ENCODE measurements around the gene EXOC7. TPM values are rescaled to one million over a fixed set of nuclear protein-coding genes. Genes with fewer than 3 reads are reported as not detected.

EXOC7 gene
- total RNA-seq, 2 experiments from 2014 or later: 122 to 173 TPM

GRCh38 chr17:76150712-76151622 lies 47.4 kb upstream of the EXOC7 start:
- TF ChIP-seq EZH2phosphoT487 (IDR thresholded peaks at IDR 0.05; ENCODE audit: borderline replicate concordance, low read depth, low read length): no peak
- TF ChIP-seq CTCF (conservative IDR thresholded peaks at IDR 0.05; ENCODE audit: low read length): no peak
- no peaks in the 10 kb centered on the region for H4K20me1 ChIP-seq (ENCODE audit: insufficient read depth, low read length)
- H3K79me2 ChIP-seq (ENCODE audit: insufficient read depth, low read depth, low read length): no peaks in the 10 kb centered on the region
- no peak overlapping the region for H3K27ac ChIP-seq (ENCODE audit: low read depth, low read length, poor library complexity, severe bottlenecking)
- ChIA-PET CTCF (ENCODE audit: unreplicated experiment) (interaction anchor here (0.5 to 1.2 kb wide), 3 partner anchors 30 to 530 kb away, joined by 3 to 7 read pairs (median 3); no protein-coding TSS in a partner anchor), POLR2A (interaction anchor here (0.6 to 1.3 kb wide), 3 partner anchors 8 to 382 kb away, joined by 3 to 8 read pairs (median 4); no protein-coding TSS in a partner anchor)
- peak overlapping the region; percentile 6; the same call in 1 of the 2 replicates for H2AFZ ChIP-seq (ENCODE audit: low read length)
- peaks cover 28% of the 10 kb centered on the region for H3K4me1 ChIP-seq (ENCODE audit: insufficient read depth, low read length, poor library complexity, severe bottlenecking)
- intact Hi-C loops (cut with micrococcal nuclease; ENCODE audit: unreplicated experiment): no loop called here
- no peak overlapping the region for H3K4me2 ChIP-seq (ENCODE audit: low read length)
- H3K9me3 ChIP-seq (ENCODE audit: low read length): no peaks in the 10 kb centered on the region
- no peak for DNase-seq (ENCODE audit: low spot score)
- H3K36me3 ChIP-seq (ENCODE audit: insufficient read depth, low read length): no peaks in the 10 kb centered on the region
- no TSS peak for BruUV-seq (replicated peaks)
- no peaks in the 10 kb centered on the region for H3K9me2 ChIP-seq (ENCODE audit: insufficient read depth, low read length)
- no peak overlapping the region for H3K4me3 ChIP-seq (ENCODE audit: low read depth, low read length, poor library complexity, severe bottlenecking)

- intact Hi-C loops (cut with micrococcal nuclease; ENCODE audit: unreplicated experiment): no loop called here
- DNase-seq (ENCODE audit: low spot score): no peak
- H3K9me3 ChIP-seq (ENCODE audit: low read length): no peaks in the 10 kb centered on the region
- peaks cover 46% of the 10 kb centered on the region for H3K4me1 ChIP-seq (ENCODE audit: insufficient read depth, low read length, poor library complexity, severe bottlenecking)
- H3K4me3 ChIP-seq (ENCODE audit: low read depth, low read length, poor library complexity, severe bottlenecking): no peak overlapping the region
- BruUV-seq (replicated peaks): no TSS peak
- no peaks in the 10 kb centered on the region for H3K36me3 ChIP-seq (ENCODE audit: insufficient read depth, low read length)
- ChIA-PET CTCF (ENCODE audit: unreplicated experiment) (interaction anchor here (0.6 kb wide), 1 partner anchor 19 kb away, joined by 3 read pairs; no protein-coding TSS in a partner anchor), POLR2A (interaction anchor here (1.3 kb wide), 1 partner anchor 45 kb away, joined by 3 read pairs; the partner anchor contains the start of gene EXOC7)
- H3K27ac ChIP-seq (ENCODE audit: low read depth, low read length, poor library complexity, severe bottlenecking): no peak overlapping the region
- H3K4me2 ChIP-seq (ENCODE audit: low read length): no peak overlapping the region
- H3K9me2 ChIP-seq (ENCODE audit: insufficient read depth, low read length): no peaks in the 10 kb centered on the region
- H2AFZ ChIP-seq (ENCODE audit: low read length): no peak overlapping the region
- H4K20me1 ChIP-seq (ENCODE audit: insufficient read depth, low read length): no peaks in the 10 kb centered on the region
- no peaks in the 10 kb centered on the region for H3K79me2 ChIP-seq (ENCODE audit: insufficient read depth, low read depth, low read length)
- no peak for TF ChIP-seq EZH2phosphoT487 (IDR thresholded peaks at IDR 0.05; ENCODE audit: borderline replicate concordance, low read depth, low read length)
Measured at GRCh38 chr17:76149214-76149613, 45.6 kb upstream of the EXOC7 start.

- no peak overlapping the region for H2AFZ ChIP-seq (ENCODE audit: low read length)
- H4K20me1 ChIP-seq (ENCODE audit: insufficient read depth, low read length): no peaks in the 10 kb centered on the region
- no peak for DNase-seq (ENCODE audit: low spot score)
- peaks cover 58% of the 10 kb centered on the region for H3K4me1 ChIP-seq (ENCODE audit: insufficient read depth, low read length, poor library complexity, severe bottlenecking)
- no peaks in the 10 kb centered on the region for H3K36me3 ChIP-seq (ENCODE audit: insufficient read depth, low read length)
- BruUV-seq (replicated peaks): no TSS peak
- H3K9me3 ChIP-seq (ENCODE audit: low read length): no peaks in the 10 kb centered on the region
- H3K9me2 ChIP-seq (ENCODE audit: insufficient read depth, low read length): no peaks in the 10 kb centered on the region
- POLR2A ChIA-PET: no interaction called here
- no peaks in the 10 kb centered on the region for H3K79me2 ChIP-seq (ENCODE audit: insufficient read depth, low read depth, low read length)
- no peak overlapping the region for H3K27ac ChIP-seq (ENCODE audit: low read depth, low read length, poor library complexity, severe bottlenecking)
- no peak for TF ChIP-seq EZH2phosphoT487 (IDR thresholded peaks at IDR 0.05; ENCODE audit: borderline replicate concordance, low read depth, low read length)
- no peak for TF ChIP-seq CTCF (conservative IDR thresholded peaks at IDR 0.05; ENCODE audit: low read length)
- no peak overlapping the region for H3K4me2 ChIP-seq (ENCODE audit: low read length)
- CTCF ChIA-PET (ENCODE audit: unreplicated experiment): no interaction called here
- no peak overlapping the region for H3K4me3 ChIP-seq (ENCODE audit: low read depth, low read length, poor library complexity, severe bottlenecking)
- intact Hi-C loops (cut with micrococcal nuclease; ENCODE audit: unreplicated experiment): no loop called here
Measured at GRCh38 chr17:76148015-76148326, 44.4 kb upstream of the EXOC7 start.

All from OCI-LY7 (cell line).